ENCODE measurements around the gene CARM1.

The CARM1 gene

GRCh38 chr19:10830370-10830769 lies 41.0 kb upstream of the CARM1 start:
- H3F3A ChIP-seq (ENCODE audit: low read depth), result no peaks in the 10 kb centered on the region; the same call in 1 of the 2 replicates
- TF ChIP-seq CTCF (conservative IDR thresholded peaks at IDR 0.05; ENCODE audit: low read length), result no peak
- TF ChIP-seq EZH2phosphoT487 (IDR thresholded peaks at IDR 0.05; ENCODE audit: borderline replicate concordance), result no peak
- no peak overlapping the region for H3K4me3 ChIP-seq (ENCODE audit: low read length, poor library complexity, severe bottlenecking)
- H3K9me3 ChIP-seq (ENCODE audit: insufficient read depth, low read depth, low read length), result no peaks in the 10 kb centered on the region
- H4K20me1 ChIP-seq (ENCODE audit: insufficient read depth, low read length, poor library complexity, severe bottlenecking), result peaks cover 7% of the 10 kb centered on the region
- no peak overlapping the region for H3K9ac ChIP-seq (ENCODE audit: low read depth, low read length, poor library complexity, severe bottlenecking)
- no peaks in the 10 kb centered on the region for H3K27me3 ChIP-seq (ENCODE audit: insufficient read depth, low read length, poor library complexity, severe bottlenecking)
- H2AFZ ChIP-seq (ENCODE audit: low read length), result no peak overlapping the region
- H3K4me1 ChIP-seq (ENCODE audit: insufficient read depth, low read length, poor library complexity, severe bottlenecking), result peaks cover 5% of the 10 kb centered on the region
- no peaks in the 10 kb centered on the region; the same call in 1 of the 2 replicates for H3K79me2 ChIP-seq (ENCODE audit: insufficient read depth, low read length)
- peaks cover 55% of the 10 kb centered on the region; the same call in 1 of the 2 replicates for H3K36me3 ChIP-seq (ENCODE audit: insufficient read depth, low read length)
- H3K9me2 ChIP-seq (replicated peaks; ENCODE audit: low read depth, low read length), result no peaks in the 10 kb centered on the region
- H3K4me2 ChIP-seq (ENCODE audit: low read depth, low read length, poor library complexity, severe bottlenecking), result no peak overlapping the region

GRCh38 chr19:10830931-10831779 lies 40.2 kb upstream of the CARM1 start:
- H3K4me3 ChIP-seq (ENCODE audit: low read length, poor library complexity, severe bottlenecking), result no peak overlapping the region
- no peak for TF ChIP-seq EZH2phosphoT487 (IDR thresholded peaks at IDR 0.05; ENCODE audit: borderline replicate concordance)
- no peak for TF ChIP-seq CTCF (conservative IDR thresholded peaks at IDR 0.05; ENCODE audit: low read length)
- H2AFZ ChIP-seq (ENCODE audit: low read length), result no peak overlapping the region
- H3K79me2 ChIP-seq (ENCODE audit: insufficient read depth, low read length), result no peaks in the 10 kb centered on the region; the same call in 1 of the 2 replicates
- peaks cover 47% of the 10 kb centered on the region; the same call in 1 of the 2 replicates for H3K36me3 ChIP-seq (ENCODE audit: insufficient read depth, low read length)
- no peak overlapping the region for H3K9ac ChIP-seq (ENCODE audit: low read depth, low read length, poor library complexity, severe bottlenecking)
- H3K9me3 ChIP-seq (ENCODE audit: insufficient read depth, low read depth, low read length), result no peaks in the 10 kb centered on the region
- peaks cover 6% of the 10 kb centered on the region for H3K4me1 ChIP-seq (ENCODE audit: insufficient read depth, low read length, poor library complexity, severe bottlenecking)
- H4K20me1 ChIP-seq (ENCODE audit: insufficient read depth, low read length, poor library complexity, severe bottlenecking), result peaks cover 7% of the 10 kb centered on the region
- no peaks in the 10 kb centered on the region for H3K9me2 ChIP-seq (replicated peaks; ENCODE audit: low read depth, low read length)
- H3K27me3 ChIP-seq (ENCODE audit: insufficient read depth, low read length, poor library complexity, severe bottlenecking), result no peaks in the 10 kb centered on the region
- no peaks in the 10 kb centered on the region; the same call in 1 of the 2 replicates for H3F3A ChIP-seq (ENCODE audit: low read depth)
- no peak overlapping the region for H3K4me2 ChIP-seq (ENCODE audit: low read depth, low read length, poor library complexity, severe bottlenecking)

GRCh38 chr19:10831987-10832938 lies 39.1 kb upstream of the CARM1 start:
- H3K4me2 ChIP-seq (ENCODE audit: low read depth, low read length, poor library complexity, severe bottlenecking), result no peak overlapping the region
- TF ChIP-seq CTCF (conservative IDR thresholded peaks at IDR 0.05; ENCODE audit: low read length) (no peak), EZH2phosphoT487 (IDR thresholded peaks at IDR 0.05; ENCODE audit: borderline replicate concordance) (no peak)
- H3K4me3 ChIP-seq (ENCODE audit: low read length, poor library complexity, severe bottlenecking), result no peak overlapping the region
- no peaks in the 10 kb centered on the region; the same call in none of the 2 replicates for H3K79me2 ChIP-seq (ENCODE audit: insufficient read depth, low read length)
- H3K9me3 ChIP-seq (ENCODE audit: insufficient read depth, low read depth, low read length), result no peaks in the 10 kb centered on the region
- H3K27me3 ChIP-seq (ENCODE audit: insufficient read depth, low read length, poor library complexity, severe bottlenecking), result no peaks in the 10 kb centered on the region
- peaks cover 7% of the 10 kb centered on the region for H4K20me1 ChIP-seq (ENCODE audit: insufficient read depth, low read length, poor library complexity, severe bottlenecking)
- peaks cover 14% of the 10 kb centered on the region for H3K4me1 ChIP-seq (ENCODE audit: insufficient read depth, low read length, poor library complexity, severe bottlenecking)
- no peaks in the 10 kb centered on the region for H3K9me2 ChIP-seq (replicated peaks; ENCODE audit: low read depth, low read length)
- H3K36me3 ChIP-seq (ENCODE audit: insufficient read depth, low read length), result peaks cover 37% of the 10 kb centered on the region; the same call in 1 of the 2 replicates
- no peak overlapping the region for H2AFZ ChIP-seq (ENCODE audit: low read length)
- H3K9ac ChIP-seq (ENCODE audit: low read depth, low read length, poor library complexity, severe bottlenecking), result no peak overlapping the region
- no peaks in the 10 kb centered on the region; the same call in 1 of the 2 replicates for H3F3A ChIP-seq (ENCODE audit: low read depth)
